ENCODE measurements around the gene PIKFYVE.
"Not testable (repeated sequence)": the region's sequence is repeated elsewhere in the genome, so short reads cannot be mapped to it uniquely, and the experiment has no call there.

DNA sequence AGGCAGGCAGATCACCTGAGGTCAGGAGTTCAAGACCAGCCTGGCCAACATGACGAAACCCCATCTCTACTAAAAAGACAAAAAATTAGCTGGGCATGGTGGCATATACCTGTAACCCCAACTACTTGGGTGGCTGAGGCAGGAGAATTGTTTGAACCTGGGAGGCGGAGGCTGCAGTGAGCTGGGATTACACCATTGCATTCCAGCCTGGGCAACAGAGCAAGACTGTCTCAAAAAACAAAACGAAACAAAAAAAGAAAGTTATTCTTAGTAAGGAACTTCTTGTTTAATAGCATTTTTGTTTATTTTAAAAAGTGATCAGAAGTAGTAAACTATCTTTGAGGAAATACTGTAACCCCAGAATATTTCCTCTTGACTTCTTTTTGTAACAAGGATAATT lies 90.4 kb downstream of the PIKFYVE start:
- TF ChIP-seq, protein P1, sequence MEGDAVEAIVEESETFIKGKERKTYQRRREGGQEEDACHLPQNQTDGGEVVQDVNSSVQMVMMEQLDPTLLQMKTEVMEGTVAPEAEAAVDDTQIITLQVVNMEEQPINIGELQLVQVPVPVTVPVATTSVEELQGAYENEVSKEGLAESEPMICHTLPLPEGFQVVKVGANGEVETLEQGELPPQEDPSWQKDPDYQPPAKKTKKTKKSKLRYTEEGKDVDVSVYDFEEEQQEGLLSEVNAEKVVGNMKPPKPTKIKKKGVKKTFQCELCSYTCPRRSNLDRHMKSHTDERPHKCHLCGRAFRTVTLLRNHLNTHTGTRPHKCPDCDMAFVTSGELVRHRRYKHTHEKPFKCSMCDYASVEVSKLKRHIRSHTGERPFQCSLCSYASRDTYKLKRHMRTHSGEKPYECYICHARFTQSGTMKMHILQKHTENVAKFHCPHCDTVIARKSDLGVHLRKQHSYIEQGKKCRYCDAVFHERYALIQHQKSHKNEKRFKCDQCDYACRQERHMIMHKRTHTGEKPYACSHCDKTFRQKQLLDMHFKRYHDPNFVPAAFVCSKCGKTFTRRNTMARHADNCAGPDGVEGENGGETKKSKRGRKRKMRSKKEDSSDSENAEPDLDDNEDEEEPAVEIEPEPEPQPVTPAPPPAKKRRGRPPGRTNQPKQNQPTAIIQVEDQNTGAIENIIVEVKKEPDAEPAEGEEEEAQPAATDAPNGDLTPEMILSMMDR (optimal IDR thresholded peaks at IDR 0.05 in 1 of 3, IDR thresholded peaks at IDR 0.05 in 1 of 3, conservative IDR thresholded peaks at IDR 0.05 in 1 of 3; ENCODE audit: extremely low read depth in 1 of 3, insufficient read depth in 2 of 3, low read length in 3 of 3) = not testable (repeated sequence)
- TF ChIP-seq EZH2 (IDR thresholded peaks at IDR 0.05; ENCODE audit: low read length) = not testable (repeated sequence)
